ENCODE data around the gene GLG1.

GLG1 gene

DNA sequence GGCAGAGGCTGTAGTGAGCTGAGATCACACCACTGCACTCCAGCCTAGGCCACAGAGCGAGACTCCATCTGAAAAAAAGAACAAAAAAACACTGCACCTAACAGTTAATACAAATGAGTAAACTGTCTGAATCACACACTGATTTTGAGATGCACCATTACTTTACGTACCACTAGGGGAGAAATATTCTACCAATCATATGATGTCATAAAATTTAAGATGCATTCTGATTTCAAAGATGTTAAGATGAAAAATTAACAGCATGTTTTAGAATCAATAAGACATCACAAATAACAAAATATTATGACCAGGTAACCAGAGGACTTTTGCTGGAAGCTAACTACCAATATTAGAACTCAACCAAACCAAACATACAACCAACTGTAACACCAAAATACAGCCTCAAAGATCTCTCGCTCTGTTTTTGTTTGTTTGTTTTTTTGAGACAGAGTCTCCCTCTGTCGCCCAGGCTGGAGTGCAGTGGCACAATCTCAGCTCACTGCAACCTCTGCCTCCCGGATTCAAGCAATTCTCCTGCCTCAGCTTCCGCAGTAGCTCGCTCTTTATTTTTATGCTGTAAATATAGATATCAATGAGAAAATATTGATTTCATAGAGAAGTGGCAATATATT, 31.6 kb downstream of the GLG1 start:
- TF ChIP-seq TAF1 (IDR thresholded peaks at IDR 0.05; ENCODE audit: low read depth) (no peak), FOXM1 (IDR thresholded peaks at IDR 0.05; ENCODE audit: borderline replicate concordance, low read depth) (no peak), REST (IDR thresholded peaks at IDR 0.05; ENCODE audit: low read depth) (no peak), RAD21 (IDR thresholded peaks at IDR 0.05; ENCODE audit: low read depth) (no peak), MAX (IDR thresholded peaks at IDR 0.05) (no peak), NFIC (IDR thresholded peaks at IDR 0.05) (no peak), CEBPB (IDR thresholded peaks at IDR 0.05) (no peak)

DNA sequence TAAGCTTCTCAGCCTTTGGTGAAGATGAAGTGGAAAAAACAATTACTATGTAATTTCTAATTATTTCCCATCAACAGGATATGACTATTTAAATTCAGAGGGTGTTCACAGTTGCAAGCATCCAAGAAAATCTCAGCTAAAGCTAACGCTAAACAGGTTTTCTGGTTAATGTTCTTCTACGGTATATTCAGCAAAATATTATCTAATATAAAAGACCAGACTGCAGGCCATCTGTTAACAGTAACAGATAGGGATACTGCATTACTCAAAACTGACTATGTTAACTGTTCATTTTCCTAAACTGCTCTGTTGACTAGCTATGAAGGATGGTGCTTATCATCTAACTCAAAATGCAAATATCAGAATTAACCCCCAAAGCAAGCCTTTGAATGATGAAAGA, 32.8 kb downstream of the GLG1 start:
- no peak for TF ChIP-seq USF1 (IDR thresholded peaks at IDR 0.05)
- TF ChIP-seq TAF1 (IDR thresholded peaks at IDR 0.05; ENCODE audit: low read depth): no peak
- no peak for TF ChIP-seq YY1 (IDR thresholded peaks at IDR 0.05; ENCODE audit: low read depth)
- no peak for TF ChIP-seq ZBTB7A (IDR thresholded peaks at IDR 0.05; ENCODE audit: low read depth)
- no peak for TF ChIP-seq MAX (IDR thresholded peaks at IDR 0.05)
- no peak for TF ChIP-seq RAD21 (IDR thresholded peaks at IDR 0.05; ENCODE audit: low read depth)
- TF ChIP-seq NFIC (IDR thresholded peaks at IDR 0.05): no peak
- TF ChIP-seq CREB1 (IDR thresholded peaks at IDR 0.05; ENCODE audit: low read depth): no peak
- TF ChIP-seq FOXM1 (IDR thresholded peaks at IDR 0.05; ENCODE audit: borderline replicate concordance, low read depth): no peak
- TF ChIP-seq EGR1 (IDR thresholded peaks at IDR 0.05): no peak
- no peak for TF ChIP-seq EP300 (IDR thresholded peaks at IDR 0.05; ENCODE audit: borderline replicate concordance)
- TF ChIP-seq TCF12 (IDR thresholded peaks at IDR 0.05; ENCODE audit: low read depth): no peak
- no peak for TF ChIP-seq TEAD4 (IDR thresholded peaks at IDR 0.05)
- TF ChIP-seq CEBPB (IDR thresholded peaks at IDR 0.05): no peak
- TF ChIP-seq REST (IDR thresholded peaks at IDR 0.05; ENCODE audit: low read depth): no peak

DNA sequence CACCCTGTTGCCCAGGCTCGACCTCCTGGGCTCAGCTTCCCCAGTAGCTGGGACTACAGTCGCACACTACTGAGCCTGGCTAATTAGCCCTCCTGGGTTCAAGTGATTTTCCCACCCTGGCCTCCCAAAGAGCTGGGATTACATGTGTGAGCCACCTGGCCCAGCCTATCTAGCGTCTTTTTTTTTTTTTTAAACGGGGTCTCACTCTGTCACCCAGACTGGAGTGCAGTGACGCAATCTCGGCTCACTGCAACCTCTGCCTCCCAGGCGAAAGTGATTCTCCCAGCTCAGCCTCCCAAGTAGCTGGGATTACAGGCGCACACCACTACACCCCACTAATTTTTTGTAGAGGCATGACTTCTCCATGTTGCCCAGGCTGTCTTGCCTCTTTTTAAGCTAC, 33.3 kb downstream of the GLG1 start:
- TF ChIP-seq TCF12 (IDR thresholded peaks at IDR 0.05; ENCODE audit: low read depth) (no peak), TEAD4 (IDR thresholded peaks at IDR 0.05) (no peak), REST (IDR thresholded peaks at IDR 0.05; ENCODE audit: low read depth) (no peak), TAF1 (IDR thresholded peaks at IDR 0.05; ENCODE audit: low read depth) (no peak), MAX (IDR thresholded peaks at IDR 0.05) (no peak), ZBTB7A (IDR thresholded peaks at IDR 0.05; ENCODE audit: low read depth) (no peak), EP300 (IDR thresholded peaks at IDR 0.05; ENCODE audit: borderline replicate concordance) (no peak), USF1 (IDR thresholded peaks at IDR 0.05) (no peak), CREB1 (IDR thresholded peaks at IDR 0.05; ENCODE audit: low read depth) (no peak), YY1 (IDR thresholded peaks at IDR 0.05; ENCODE audit: low read depth) (no peak), NFIC (IDR thresholded peaks at IDR 0.05) (no peak)

DNA sequence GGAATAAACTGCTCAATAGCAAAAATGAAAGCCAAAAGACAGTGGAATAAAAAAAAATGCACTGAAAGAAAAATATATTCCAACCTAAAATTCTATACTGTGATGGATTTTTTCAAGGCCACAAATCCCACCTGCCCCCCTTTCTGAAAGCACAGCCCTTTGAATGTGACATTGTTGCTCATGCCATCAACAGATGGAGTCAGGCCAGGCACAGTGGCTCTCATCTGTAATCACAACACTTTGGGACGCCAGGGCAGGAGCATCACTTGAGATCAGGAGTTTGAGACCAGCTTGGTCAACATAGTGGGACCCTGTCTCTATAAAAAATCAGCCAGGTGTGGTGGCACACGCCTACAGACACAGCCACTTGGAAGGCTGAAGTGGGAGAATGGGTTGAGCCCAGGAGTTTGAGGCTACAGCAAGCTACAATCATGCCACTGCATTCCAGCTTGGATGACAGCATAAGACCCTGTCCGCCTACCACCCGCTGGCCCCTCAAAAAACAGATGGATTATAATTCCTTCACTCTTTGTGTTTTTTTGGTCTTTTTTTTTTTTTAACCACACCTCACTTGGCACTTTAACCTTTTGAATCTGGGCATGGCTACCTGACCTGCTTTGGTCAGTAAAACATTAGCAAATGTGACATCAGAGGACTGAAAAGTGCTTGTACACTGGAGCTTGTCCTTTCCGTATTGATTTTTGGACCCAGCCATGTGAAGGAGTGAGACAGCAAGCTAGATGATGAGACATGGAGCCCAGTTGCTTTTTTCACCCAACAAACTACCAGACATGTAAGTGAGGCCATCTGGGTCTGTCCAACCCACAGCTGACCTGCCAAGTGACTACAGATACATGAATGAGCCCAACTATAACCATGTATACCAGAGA, 36.3 kb downstream of the GLG1 start:
- TF ChIP-seq YY1 (IDR thresholded peaks at IDR 0.05; ENCODE audit: low read depth) (no peak), TEAD4 (IDR thresholded peaks at IDR 0.05) (no peak), TCF12 (IDR thresholded peaks at IDR 0.05; ENCODE audit: low read depth) (no peak), ZBTB7A (IDR thresholded peaks at IDR 0.05; ENCODE audit: low read depth) (no peak), MAX (IDR thresholded peaks at IDR 0.05) (no peak), CREB1 (IDR thresholded peaks at IDR 0.05; ENCODE audit: low read depth) (no peak), EGR1 (IDR thresholded peaks at IDR 0.05) (no peak), TAF1 (IDR thresholded peaks at IDR 0.05; ENCODE audit: low read depth) (no peak)
